C1 segment of cervical spinal cord (tissue), 14 donors: ENCODE data around the gene CCDC51.

Source experiments
- DNase-seq, 14 donors: peaks; one replicate each; lab custom pipeline; 2025; lab: John Stamatoyannopoulos, UW

The CCDC51 gene

GRCh38 chr3:48434591-48435222, 5.2 kb downstream of the CCDC51 start:
- DNase-seq: no peak

- no peak for DNase-seq
Observed at GRCh38 chr3:48433472-48434118, 6.3 kb downstream of the CCDC51 start.

GRCh38 chr3:48432411-48433371, 7.2 kb downstream of the CCDC51 start:
- DNase-seq: no peak

- DNase-seq: no peak
Observed at GRCh38 chr3:48431224-48432029, 8.5 kb downstream of the CCDC51 start.

GRCh38 chr3:48430708-48431101, 9.2 kb downstream of the CCDC51 start:
- DNase-seq: no peak

DNA sequence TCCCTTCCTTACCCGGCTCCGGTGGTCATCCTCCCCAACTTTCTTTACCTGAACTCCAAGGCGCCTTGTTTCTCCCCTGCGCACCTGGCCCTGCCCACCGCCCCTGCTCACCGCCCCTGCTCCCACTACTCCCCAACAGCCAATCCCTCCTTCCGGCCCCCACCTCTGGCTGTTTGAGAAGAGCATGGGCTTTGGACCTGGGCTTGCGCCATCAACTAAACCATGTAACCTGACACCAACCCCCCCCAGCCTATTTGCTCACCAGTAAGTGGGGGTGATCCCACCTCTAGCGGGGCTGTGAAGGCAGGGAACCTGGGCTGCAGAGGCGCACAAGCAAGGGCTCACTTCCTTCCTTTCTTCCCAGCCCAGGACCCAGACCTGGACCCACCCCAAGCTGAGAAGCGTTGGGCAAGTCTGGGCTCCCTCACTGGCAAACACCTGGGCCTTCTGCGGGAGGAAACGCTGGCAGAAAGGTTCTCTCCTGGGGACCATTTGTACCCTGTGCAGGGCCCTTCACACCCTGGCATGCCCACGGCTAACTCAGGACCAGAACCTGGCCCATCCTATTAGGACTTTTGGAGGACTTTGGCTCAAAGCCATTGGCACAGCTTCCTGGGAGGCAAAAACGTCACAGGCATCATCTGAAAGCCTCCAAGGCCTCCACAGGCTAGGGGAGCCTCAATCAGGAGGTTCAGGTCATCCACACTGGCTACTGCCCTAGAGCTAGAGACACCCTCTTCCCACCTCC, 9.8 kb downstream of the CCDC51 start, which contains the start of gene PLXNB1:
Gene PLXNB1, minus strand, starts transcription at position 127 of the 748 bp plus-strand sequence. CDS start 5,475 bp downstream, outside the sequence.
- DNase-seq: peak in 4 of 14 donors; percentile 25 to 61 (median 46)

DNA sequence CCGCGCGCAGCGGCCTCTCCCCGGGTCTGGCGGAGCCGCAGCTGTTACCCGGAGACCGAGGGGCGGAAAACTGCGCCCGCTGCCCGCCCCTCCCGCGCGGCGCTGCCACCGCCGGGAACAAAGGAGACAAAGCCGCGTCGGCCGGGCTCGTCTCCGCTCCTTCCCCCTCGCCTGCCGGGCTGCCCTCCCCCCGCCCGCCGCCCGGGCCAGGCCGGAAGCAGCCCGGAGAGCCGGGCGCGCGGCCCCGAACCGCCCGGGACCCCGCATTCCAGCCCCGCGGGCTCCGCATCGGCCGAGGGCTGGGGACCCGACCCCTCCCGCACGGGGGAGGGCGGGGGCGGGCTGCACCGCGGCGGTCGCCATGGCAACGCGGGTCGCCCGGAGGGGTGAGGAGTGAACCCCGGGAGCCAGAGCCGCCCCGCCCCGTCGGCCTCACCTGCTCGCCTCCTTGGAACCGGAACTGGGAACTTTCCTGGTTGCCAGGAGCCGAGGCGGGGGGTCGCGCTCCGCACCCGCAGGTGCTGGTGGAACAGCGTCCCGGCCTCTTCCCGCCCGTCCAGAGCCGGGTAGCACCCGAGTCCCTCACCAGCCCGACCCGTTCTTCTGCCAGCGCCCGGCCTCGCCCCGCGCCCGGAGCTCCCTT, 10.5 kb downstream of the CCDC51 start:
- peak in 13 of 14 donors; percentile 43 to 87 (median 69) for DNase-seq

- peak in 9 of 14 donors; percentile 40 to 84 (median 66) for DNase-seq
Observed at GRCh38 chr3:48428572-48429316, 11.2 kb downstream of the CCDC51 start.

- peak in 4 of 14 donors; percentile 34 to 66 (median 42) for DNase-seq
Observed at GRCh38 chr3:48428088-48428571, 11.8 kb downstream of the CCDC51 start.

- DNase-seq: peak in 6 of 14 donors; percentile 12 to 56 (median 50)
Observed at GRCh38 chr3:48427630-48427962, 12.3 kb downstream of the CCDC51 start.

DNA sequence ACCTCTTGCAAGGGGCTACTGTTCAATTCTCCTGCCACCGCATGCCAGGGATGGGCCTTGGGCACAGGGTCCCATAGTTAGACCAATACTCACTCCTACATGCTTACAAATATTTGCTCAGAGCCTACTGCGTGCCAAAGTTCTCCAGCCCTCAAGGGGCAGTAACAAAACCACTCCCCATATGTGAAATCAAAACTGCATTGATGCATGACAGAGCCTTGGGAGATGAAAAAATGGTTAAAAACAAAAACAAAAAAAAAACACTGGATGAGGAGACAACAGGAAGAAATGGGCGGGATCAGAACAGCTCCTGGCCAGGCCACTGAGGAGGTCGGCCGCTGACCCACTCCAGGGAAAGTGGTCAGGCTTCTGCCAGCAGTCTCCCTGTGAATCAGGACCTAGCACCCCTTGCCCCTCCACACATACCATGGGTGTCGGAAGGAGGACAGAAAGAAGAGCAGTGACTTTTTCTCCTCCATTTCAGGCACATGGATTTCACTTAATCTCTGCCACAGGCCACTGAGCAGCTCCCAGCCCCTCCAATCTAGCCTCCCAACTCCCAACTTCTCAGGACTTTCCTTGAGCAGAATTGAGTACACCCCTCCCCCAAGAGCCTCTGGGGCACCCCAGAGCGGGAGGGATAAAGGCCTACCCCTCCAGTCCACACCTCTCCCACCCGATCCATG, 12.8 kb downstream of the CCDC51 start:
- DNase-seq: peak in 10 of 14 donors; percentile 29 to 80 (median 51)

- DNase-seq: peak in 13 of 14 donors; percentile 54 to 95 (median 84)
Observed at GRCh38 chr3:48426401-48426909, 13.5 kb downstream of the CCDC51 start.

- peak in 11 of 14 donors; percentile 4 to 70 (median 45) for DNase-seq
Observed at GRCh38 chr3:48425281-48425812, 14.6 kb downstream of the CCDC51 start.

DNA sequence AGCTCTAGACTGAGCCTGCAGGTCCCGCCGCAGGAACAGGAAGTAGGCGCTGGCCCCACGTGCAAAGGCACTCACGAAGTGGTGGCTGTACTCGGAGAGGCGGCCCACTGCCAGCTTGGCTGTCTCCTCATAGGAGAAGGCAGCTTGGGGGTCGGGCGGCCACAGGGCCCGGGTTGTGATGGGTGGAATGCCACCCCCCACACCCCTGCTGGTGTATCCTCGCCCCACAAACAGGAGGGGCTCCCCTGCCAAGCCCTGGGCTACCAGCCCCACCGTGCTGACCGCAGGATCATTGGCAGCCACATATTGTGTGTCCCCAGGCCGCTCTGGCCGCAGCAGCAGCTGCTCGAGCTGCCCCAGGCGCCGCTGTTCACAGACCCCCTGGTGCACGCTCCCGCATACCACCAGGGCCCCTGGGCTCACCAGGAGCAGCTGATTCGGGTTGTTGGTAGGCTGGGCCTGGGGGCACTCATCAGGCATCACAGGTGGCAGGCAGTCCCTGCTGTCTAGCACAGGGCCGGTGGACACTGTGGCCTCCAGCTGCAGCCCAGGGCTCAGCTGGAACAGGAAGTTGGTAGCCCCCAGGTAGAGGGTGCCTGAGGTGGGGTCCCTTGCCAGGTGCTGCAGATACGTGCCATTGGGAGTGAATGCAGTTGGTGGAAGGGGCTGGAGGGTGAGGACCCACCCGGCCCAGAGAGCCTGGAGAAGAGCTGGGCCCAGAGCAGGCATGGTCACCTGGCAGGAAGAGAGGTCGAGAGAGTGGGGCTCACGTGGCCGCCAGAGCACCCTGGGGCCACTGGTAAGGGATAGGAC, 15.8 kb downstream of the CCDC51 start:
- peak in 5 of 14 donors; percentile 10 to 61 (median 48) for DNase-seq

GRCh38 chr3:48423241-48423882, 16.6 kb downstream of the CCDC51 start:
- peak in 5 of 14 donors; percentile 23 to 71 (median 48) for DNase-seq

- DNase-seq: no peak
Observed at GRCh38 chr3:48422681-48423080, 17.2 kb downstream of the CCDC51 start.
